BJ (cell line): ENCODE results near the gene C22orf39. TPM values are rescaled to one million over a fixed set of nuclear protein-coding genes. Genes with fewer than 3 reads are reported as not detected.

ENCODE experiments used
- CTCF ChIA-PET: fragments of 350-600 bp; formaldehyde crosslinking; extraction: SDS; loops from one replicate; lab custom pipeline; 2021; ENCODE audit warnings: antibody characterized with exemption, inconsistent platforms; lab: Yijun Ruan, JAX
- POLR2A ChIA-PET: fragments of 300-600 bp; sonication (Branson Sonifier 250); formaldehyde crosslinking; extraction: SDS; loops from one replicate; lab custom pipeline; 2021; ENCODE audit warnings: antibody characterized with exemption; lab: Charles Lee
- DNase-seq: peaks from one replicate; pipeline ENCODE4 v3.0.0-alpha.2; 2011; ENCODE audit warnings: low read depth
- H3K27me3 ChIP-seq: 2 replicates; pipeline ENCODE4 v1.6.0; 2011; ENCODE audit warnings: low read length; ENCODE audit not compliant: control insufficient read depth, insufficient read depth
- H3K36me3 ChIP-seq: 2 replicates; pipeline ENCODE4 v1.5.1; 2011; ENCODE audit warnings: low read length; ENCODE audit not compliant: control insufficient read depth, insufficient read depth
- H3K4me3 ChIP-seq: 2 replicates; pipeline ENCODE4 v1.5.1; 2011; ENCODE audit warnings: low read depth, mild to moderate bottlenecking, control low read depth, low read length
- polyA plus RNA-seq: library from polyadenylated mRNA; depleted of rRNA; stranded (reverse); fragments of >200 nt; gene quantifications from 2 replicates; pipeline ENCODE4 v1.2.3, GENCODE V29; 2011
- TF ChIP-seq, protein P1 (sequence below): IDR thresholded peaks from 2 replicates; pipeline ENCODE4 v1.5.1; 2011; ENCODE audit warnings: low read depth, mild to moderate bottlenecking, control low read depth, inconsistent platforms, low read length, moderate library complexity; ENCODE audit not compliant: insufficient read depth

C22orf39 gene
- polyA plus RNA-seq, 1 experiment, result 16.3 TPM

DNA sequence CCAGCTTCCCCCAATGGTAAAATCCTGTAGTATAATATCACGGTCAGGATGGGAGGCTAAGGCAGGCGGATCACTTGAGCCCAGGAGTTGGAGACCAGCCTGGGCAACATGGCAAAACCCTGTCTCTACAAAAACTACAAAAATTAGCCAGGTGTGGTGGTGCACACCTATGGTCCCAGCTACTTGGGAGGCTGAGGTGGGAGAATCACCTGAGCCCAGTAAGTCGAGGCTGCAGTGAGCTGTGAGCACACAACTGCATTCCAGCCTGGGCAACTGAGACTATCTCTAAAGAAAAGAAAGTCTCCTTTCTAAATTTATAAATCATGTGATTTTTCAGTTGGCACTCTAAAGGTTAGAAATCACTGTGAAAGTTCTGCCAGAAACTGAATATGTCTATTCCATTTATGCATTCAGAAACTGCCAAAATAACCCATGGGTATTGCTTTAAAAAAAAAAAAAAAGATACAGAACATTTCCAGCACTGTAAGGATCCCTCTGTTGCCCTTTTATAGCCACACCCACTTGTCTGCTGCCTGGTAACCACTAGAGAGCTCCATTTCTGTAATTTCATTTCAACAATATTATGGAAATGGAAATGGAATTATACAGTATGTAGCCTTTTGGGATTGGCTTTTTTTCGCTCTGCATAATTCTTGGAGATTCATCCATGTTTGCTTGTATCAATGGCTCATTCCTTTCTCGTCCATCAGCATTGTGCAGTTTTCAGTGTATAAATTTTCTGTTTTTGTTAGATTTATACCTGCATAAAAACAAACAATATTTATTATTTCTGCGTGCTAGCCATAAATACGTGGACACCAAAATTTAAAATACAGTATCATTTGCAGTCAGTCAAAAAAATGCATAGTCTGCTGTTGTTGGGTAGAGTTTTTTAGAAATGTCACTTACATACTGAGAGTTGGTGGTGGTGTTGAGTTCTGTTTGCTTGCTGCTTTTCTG lies 41.7 kb upstream of the C22orf39 start:
- POLR2A ChIA-PET, result no interaction called here
- no peak overlapping the region for H3K4me3 ChIP-seq
- CTCF ChIA-PET, result interaction anchor here (0.6 to 1.8 kb wide), 2 partner anchors 141 to 142 kb away, joined by 3 to 5 read pairs; no protein-coding TSS in a partner anchor
- H3K36me3 ChIP-seq, result no peaks in the 10 kb centered on the region
- DNase-seq, result no peak
- TF ChIP-seq, protein P1, sequence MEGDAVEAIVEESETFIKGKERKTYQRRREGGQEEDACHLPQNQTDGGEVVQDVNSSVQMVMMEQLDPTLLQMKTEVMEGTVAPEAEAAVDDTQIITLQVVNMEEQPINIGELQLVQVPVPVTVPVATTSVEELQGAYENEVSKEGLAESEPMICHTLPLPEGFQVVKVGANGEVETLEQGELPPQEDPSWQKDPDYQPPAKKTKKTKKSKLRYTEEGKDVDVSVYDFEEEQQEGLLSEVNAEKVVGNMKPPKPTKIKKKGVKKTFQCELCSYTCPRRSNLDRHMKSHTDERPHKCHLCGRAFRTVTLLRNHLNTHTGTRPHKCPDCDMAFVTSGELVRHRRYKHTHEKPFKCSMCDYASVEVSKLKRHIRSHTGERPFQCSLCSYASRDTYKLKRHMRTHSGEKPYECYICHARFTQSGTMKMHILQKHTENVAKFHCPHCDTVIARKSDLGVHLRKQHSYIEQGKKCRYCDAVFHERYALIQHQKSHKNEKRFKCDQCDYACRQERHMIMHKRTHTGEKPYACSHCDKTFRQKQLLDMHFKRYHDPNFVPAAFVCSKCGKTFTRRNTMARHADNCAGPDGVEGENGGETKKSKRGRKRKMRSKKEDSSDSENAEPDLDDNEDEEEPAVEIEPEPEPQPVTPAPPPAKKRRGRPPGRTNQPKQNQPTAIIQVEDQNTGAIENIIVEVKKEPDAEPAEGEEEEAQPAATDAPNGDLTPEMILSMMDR, result 0 out of 2 replicates have a peak, but pooled peaks have one; percentile 27
- no peaks in the 10 kb centered on the region for H3K27me3 ChIP-seq

DNA sequence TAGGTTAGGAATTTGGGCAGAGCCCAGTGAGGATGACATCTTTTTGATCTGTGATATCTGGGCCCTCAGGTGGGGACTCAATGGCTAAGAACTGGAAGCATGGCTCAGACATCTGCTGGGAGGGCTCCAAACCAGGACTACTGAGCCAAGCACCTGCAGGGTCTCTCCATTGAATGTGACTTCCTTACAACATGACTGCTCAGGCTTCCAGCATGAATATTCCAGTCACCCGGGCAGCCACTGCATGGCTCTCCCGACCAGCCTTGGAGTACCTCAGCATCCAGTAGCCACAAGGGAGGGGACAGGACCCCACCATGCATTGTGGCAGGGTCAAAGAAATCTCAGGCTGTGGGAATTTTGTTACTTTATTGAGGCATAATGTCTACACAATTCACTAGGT lies 40.8 kb upstream of the C22orf39 start:
- Histone ChIP-seq H3K27me3 (no peaks in the 10 kb centered on the region), H3K36me3 (no peaks in the 10 kb centered on the region), H3K4me3 (no peak overlapping the region)
- DNase-seq, result no peak
- CTCF ChIA-PET, result no interaction called here
- TF ChIP-seq, protein P1, result no peak
- POLR2A ChIA-PET, result no interaction called here

DNA sequence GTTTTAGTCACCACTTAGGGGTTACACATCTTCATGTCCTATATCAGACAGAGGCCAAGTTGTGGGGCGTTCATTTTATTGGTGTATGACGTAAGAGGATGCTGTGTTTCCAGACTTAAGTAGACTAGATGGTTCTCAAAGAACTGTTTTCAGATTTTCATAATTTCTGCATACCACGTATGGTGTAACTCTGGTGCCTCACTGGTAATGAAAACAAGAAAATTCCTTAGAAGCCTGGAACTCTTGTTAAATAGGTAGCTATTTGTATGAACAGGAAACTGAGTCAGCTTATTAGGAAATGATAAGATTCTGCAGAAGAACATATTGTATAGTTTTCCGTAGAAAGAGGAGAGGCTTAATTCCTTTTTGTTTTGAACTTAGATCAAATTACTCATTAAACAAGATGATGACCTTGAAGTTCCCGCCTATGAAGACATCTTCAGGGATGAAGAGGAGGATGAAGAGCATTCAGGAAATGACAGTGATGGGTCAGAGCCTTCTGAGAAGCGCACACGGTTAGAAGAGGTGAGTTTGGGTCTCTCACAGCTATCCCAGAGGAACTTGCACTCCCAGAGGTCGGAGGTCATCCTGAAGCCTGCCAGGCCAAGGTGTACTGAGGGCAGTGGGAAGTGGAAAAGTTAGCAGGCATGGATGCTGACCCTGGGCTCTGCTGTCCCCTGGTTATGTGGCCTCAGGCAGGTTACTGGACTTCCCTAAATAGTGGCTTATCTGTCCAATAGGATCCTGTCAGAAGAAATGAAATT lies 36.2 kb upstream of the C22orf39 start:
- H3K36me3 ChIP-seq, result no peaks in the 10 kb centered on the region
- CTCF ChIA-PET, result interaction anchor here (0.8 to 2.4 kb wide), 2 partner anchors 102 to 146 kb away, joined by 3 to 8 read pairs; no protein-coding TSS in a partner anchor
- POLR2A ChIA-PET, result no interaction called here
- H3K27me3 ChIP-seq, result no peaks in the 10 kb centered on the region
- no peak overlapping the region for H3K4me3 ChIP-seq
- TF ChIP-seq, protein P1, result no peak
- peak; percentile 86 for DNase-seq

DNA sequence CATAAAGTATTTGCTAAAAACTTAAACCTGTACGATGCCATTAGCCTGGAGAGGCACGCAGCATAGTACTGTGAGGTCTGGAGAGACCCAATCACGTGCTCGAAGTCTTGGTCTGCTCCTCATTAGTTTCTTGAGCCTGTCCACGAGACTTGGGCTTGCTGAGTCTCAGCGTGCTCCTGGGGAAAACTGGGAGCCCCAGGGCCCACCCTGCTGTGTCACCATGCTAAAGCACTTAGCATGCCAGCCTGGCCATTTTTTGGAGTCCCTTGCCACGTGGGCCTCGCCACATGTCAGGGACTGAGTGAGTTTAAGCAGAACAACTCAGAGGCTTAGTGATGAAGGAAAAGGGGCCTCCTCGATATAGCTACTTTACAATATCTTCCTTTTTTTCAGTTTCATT lies 34.8 kb upstream of the C22orf39 start:
- ChIA-PET POLR2A (no interaction called here), CTCF (no interaction called here)
- no peak for DNase-seq
- TF ChIP-seq, protein P1, result no peak
- Histone ChIP-seq H3K27me3 (no peaks in the 10 kb centered on the region), H3K4me3 (no peak overlapping the region), H3K36me3 (no peaks in the 10 kb centered on the region)

DNA sequence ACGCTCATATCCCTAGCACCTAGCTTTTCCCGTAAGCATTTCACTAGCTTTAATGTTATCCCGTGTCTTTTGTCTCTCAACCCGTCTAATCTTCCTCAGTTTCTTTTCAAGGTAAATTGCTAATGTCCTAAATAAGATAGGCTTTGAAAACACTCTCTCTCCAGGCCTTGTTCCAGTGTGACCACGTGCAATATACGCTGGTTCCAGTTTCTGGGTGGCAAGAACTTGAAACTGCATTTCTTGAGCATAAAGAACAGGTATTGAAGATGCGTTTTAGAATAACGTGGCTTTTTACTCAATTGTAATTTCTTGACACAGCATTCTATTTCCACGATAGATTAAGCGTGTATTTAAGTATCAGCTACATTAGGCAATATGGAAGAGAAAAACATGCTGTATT lies 33.3 kb upstream of the C22orf39 start:
- POLR2A ChIA-PET, result no interaction called here

More for the DNA sequence above, 33.3 kb upstream of the C22orf39 start:
- Histone ChIP-seq H3K27me3 (no peaks in the 10 kb centered on the region), H3K4me3 (no peak overlapping the region), H3K36me3 (no peaks in the 10 kb centered on the region)
- no peak for DNase-seq
- TF ChIP-seq, protein P1, result no peak
- CTCF ChIA-PET, result interaction anchor here (1.2 kb wide), 1 partner anchor 13 kb away, joined by 3 read pairs; no protein-coding TSS in a partner anchor
